Caki2 (cell line): ENCODE results near the gene RAB12. TPM values are rescaled to one million over a fixed set of nuclear protein-coding genes. Genes with fewer than 3 reads are reported as not detected.
A peak's percentile ranks its signal among the peaks of the same experiment; 100 is the strongest.

Source experiments
- DNase-seq: peaks from one replicate; pipeline ENCODE4 v3.0.0-alpha.2; 2015; ENCODE audit warnings: low read depth
- in situ Hi-C: cut with HindIII; loops from 2 replicates; pipeline ENCODE4 v1.10.0; 2016; ENCODE audit warnings: low sequenced_read_pairs, low pct_unique_long_range_greater_than_20kb, mixed read lengths
- total RNA-seq: library from RNA; depleted of rRNA; stranded (reverse); fragments of >200 nt; shearing (Covaris generic); gene quantifications from 2 replicates; pipeline ENCODE4 v1.2.3, GENCODE V29; 2014; ENCODE audit warnings: low replicate concordance

The RAB12 gene
- total RNA-seq, 1 experiment from 2014 or later, result 39.9 TPM

DNA sequence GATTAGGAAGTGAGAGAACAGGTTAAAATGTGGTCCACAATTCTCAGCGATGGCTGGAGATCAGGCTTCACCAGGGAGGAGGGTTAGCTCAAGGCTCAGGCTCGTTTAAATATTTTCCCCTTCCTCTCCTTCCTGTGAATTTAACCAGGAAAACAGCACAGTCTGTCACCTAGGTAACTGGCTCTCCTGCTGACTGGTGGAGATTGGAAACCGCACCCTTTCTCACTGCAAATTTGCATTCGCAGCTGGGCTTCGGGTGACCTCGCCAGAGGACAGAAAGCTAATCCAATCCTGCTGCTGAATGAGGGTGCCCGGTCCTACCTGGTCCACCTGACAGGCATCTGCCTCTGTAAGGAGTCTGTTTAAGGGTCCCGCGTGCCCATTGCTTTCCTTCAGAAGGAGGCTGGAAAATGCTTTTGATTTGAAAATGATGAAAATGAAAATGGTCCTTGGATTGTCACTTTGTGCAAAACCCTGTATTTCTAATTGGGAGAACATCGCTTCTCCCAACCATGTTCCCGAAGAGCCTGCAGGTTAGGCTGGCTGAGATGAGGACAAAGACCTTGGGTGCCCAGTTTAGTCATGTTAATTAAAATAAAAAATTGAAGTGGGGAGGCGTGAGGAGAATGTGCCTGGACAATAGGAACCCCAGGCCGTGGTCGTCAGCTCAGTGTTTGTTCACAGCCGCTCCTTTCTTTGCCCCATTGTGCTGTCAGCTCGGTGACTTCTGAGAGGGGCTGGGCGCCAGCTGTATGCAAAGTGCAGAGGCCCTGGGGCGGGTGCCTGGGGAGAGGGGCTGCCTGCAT, 52.7 kb downstream of the RAB12 start:
- peak; percentile 16 for DNase-seq
- in situ Hi-C loops, result no loop called here

- in situ Hi-C loops, result no loop called here
- DNase-seq, result no peak
Observed at GRCh38 chr18:8662560-8663255, 53.5 kb downstream of the RAB12 start.

- in situ Hi-C loops, result no loop called here
- DNase-seq, result no peak
Observed at GRCh38 chr18:8667846-8668245, 58.6 kb downstream of the RAB12 start.

GRCh38 chr18:8668381-8668780, 59.1 kb downstream of the RAB12 start:
- in situ Hi-C loops, result no loop called here

GRCh38 chr18:8669571-8669970, 60.3 kb downstream of the RAB12 start:
- in situ Hi-C loops, result no loop called here
- no peak for DNase-seq

More at GRCh38 chr18:8668381-8668780, 59.1 kb downstream of the RAB12 start:
- DNase-seq, result no peak

DNA sequence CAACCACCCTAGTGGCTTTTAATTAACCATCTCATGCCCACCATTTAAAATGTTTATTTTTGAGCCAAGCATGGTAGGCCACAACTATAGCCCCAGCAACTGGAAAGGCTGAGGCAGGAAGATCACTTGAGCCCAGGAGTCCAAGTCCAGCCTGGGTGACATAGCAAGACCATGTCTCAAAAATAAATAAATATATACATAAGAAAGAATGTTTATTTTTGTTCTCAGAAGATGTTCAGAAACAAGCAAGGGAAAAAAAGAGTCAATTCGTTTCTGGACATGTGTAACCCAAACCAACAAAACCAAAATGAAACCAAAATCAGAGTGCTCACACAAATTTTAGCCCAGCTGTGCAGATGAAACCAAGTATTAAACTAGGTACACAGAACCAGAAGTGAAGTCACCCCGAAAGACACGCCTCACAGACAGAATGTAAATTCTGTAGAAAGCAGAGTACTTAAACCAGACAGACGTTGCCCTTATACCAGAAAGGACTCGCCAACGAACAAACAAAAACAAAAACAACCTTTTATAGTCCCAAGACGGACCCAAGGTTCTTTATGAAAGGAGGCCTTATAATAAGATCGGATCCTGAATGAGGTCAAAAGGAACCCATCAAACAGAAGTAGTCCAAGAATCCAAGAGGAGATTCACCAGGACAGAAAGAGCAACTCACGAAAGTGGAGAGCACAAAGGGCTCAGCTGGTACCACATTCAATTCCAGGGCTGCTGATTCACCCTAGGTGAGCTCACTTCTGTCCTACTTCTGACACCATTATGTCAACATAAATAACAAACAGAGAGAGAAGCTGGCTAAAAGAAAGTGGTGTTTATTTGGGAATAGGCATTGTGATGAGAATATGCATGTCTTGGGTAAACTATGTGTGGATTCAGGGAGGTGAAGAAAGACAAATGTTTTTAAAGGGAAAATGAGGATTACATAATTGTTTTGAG, 64.3 kb downstream of the RAB12 start:
- in situ Hi-C loops, result no loop called here
- no peak for DNase-seq

DNA sequence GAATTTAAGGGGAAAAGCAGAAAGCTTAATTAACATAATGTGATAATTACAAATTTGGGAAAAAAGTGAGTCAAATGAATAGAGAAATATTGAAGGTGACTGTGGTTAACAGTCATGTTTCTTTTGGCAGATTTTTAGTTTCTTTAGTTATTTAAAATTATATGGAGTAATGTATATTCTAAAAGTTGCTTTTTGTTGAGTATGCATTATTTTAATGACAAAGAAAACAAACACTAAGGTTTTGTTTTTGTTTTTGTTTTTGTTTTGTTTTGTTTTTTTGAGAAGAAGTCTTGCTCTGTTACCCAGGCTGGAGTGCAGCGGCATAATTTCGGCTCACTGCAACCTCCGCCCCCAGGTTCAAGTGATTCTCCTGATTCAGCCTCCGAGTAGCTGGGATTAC, 65.8 kb downstream of the RAB12 start:
- in situ Hi-C loops, result no loop called here
- no peak for DNase-seq

DNA sequence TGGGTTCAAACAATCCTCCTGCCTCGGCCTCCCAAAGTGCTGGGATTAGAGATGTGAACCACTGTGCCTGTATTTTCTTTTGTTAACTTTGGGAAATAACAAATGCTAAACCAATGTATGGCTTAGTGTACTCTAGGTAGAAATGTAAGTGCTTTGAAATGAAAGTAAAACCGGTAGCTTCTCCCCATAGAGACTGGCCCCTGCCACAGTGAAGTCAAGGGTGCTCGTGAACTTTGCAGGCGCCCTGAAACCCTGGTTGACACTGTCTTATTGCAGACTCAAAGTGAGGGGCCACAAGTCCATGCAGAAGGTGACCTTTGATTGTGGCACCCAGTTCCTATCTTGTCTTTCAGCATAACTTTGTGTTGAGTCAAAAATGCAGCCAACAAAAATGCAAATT, 72.0 kb downstream of the RAB12 start:
- in situ Hi-C loops, result no loop called here
- DNase-seq, result no peak

GRCh38 chr18:8684577-8684976, 75.3 kb downstream of the RAB12 start:
- in situ Hi-C loops, result no loop called here
- no peak for DNase-seq

DNA sequence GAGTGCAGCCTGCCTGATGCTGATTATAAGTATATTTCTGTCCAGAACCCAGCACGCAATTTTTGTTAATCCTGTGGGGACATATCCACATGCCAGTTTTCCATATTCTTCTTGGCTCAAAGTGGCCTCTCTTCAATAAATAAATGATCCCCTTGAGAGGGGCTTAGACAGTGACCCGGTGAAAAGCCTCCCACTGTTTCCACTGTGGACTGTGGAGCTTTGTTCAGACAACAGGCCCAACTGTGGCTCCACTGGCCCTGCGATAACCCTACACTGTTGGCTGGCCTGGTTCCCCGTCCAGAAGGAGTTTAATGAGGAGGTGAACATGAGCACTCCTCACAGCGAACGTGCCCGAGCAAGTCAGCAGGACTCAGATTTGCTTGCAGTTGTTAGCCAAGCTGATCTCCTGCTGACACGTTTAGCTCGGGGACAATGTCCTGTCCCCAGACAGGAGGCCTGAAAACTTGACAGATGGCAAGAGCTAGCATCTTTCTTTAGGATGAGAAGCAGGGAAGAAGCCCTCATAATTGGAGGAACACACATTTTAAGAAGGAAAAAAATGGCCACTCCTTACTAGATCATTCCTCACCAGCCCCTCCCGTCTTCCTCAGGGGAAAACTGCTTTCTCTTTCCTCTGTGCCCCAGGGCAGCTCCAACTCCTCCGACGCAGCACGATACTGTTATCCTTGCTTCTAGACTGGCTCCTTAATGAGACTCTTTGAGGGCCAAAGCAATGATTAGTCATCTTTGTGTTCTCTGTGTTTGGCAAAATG, 76.1 kb downstream of the RAB12 start:
- in situ Hi-C loops, result no loop called here
- DNase-seq, result peak; percentile 3

DNA sequence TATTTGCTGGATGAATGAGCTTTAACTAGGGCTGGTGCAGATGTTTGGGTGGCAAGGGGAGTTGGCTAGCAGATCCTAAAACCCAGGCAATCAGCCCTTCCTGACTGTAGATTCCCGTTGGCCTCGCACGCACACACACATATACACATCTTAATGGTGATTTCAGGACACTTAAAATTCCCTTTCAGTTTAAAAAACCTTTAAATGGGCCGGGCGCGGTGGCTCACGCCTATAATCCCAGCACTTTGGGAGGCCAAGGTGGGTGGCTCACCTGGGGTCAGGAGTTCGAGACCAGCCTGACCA, 76.6 kb downstream of the RAB12 start:
- in situ Hi-C loops, result no loop called here
- DNase-seq, result no peak

- in situ Hi-C loops, result no loop called here
Observed at GRCh38 chr18:8686611-8687010, 77.4 kb downstream of the RAB12 start.

GRCh38 chr18:8688216-8688800, 79.1 kb downstream of the RAB12 start:
- no peak for DNase-seq
- in situ Hi-C loops, result no loop called here

More at GRCh38 chr18:8686611-8687010, 77.4 kb downstream of the RAB12 start:
- no peak for DNase-seq

DNA sequence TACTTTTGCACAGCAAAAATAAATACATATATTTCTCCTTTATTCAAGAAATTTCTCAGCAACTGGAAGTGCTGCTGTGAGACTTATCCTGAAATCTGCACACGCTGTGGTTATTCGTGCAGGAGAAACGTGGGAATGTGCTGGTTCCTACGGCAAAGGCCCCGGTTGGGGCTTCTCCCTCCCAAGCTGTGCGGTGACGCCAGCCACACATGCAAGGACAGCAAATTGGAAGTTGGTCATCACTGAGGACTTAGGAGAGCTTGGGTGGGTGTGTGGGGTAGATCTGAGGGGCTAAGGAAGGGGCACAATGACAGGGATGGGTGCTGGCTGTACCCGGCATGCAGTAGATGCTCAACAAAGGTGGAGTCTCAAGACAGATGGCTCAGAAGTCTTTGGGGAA, 79.6 kb downstream of the RAB12 start:
- in situ Hi-C loops, result no loop called here
- no peak for DNase-seq
